Spleen (tissue), 7 donors: ENCODE data around the gene MRPS33.

ENCODE experiments used
- CTCF ChIP-seq, 11 experiments: fragments of 200-600 bp in 7 of 11; fragments of 450-650 bp in 4 of 11; sonication (generic) in 4 of 11; IDR thresholded peaks in 8 of 11; conservative IDR thresholded peaks in 3 of 11; 1 replicate in 7 of 11; 2 replicates in 4 of 11; pipeline versions ENCODE4 v1.4.0 to v1.8.0; 2016 to 2021; ENCODE audit warnings: antibody characterized with exemption in 11 of 11, inconsistent platforms in 4 of 11, mild to moderate bottlenecking in 1 of 11
- POLR2A ChIP-seq, 3 donors: fragments of 450-650 bp; IDR thresholded peaks; one replicate each; pipeline ENCODE4 v1.5.1; 2017; ENCODE audit warnings: antibody characterized with exemption in 3 of 3, mild to moderate bottlenecking in 1 of 3
- POLR2AphosphoS5 ChIP-seq, 3 donors: sonication (generic); formaldehyde crosslinking; IDR thresholded peaks; one replicate each; pipeline ENCODE4 v1.5.1; 2017; ENCODE audit warnings: antibody characterized with exemption in 3 of 3
- donor health status: DM: no; HTN: no; CAD: no; lungs with moderate emphysema.
- donor health status: DM: no; HTN: no; CAD: no.
- donor health status: DM: no; HTN: no; CAD: no.

GRCh38 chr7:141012044-141012685 is 2.6 kb downstream of the MRPS33 start:
- TF ChIP-seq POLR2AphosphoS5 (IDR thresholded peaks at IDR 0.05) (no peak), POLR2A (IDR thresholded peaks at IDR 0.05) (no peak), CTCF (IDR thresholded peaks at IDR 0.05 in 8 of 11, conservative IDR thresholded peaks at IDR 0.05 in 3 of 11) (peak; percentile 25 to 72 (median 62))
